Suppressor macrophage (primary cell): ENCODE results near the gene SLC10A6.
"Not testable (repeated sequence)": the region's sequence is repeated elsewhere in the genome, so short reads cannot be mapped to it uniquely, and the experiment has no call there.

ENCODE experiments used
- DNase-seq, 4 experiments: peaks; one replicate each; pipeline ENCODE4 v3.0.0-alpha.2; 2020 to 2022
- total RNA-seq, 17 experiments: gene quantifications; one replicate each; lab custom pipeline; 2026; ENCODE audit warnings: mixed read lengths in 6 of 17, inconsistent platforms in 3 of 17; lab: John Stamatoyannopoulos, UW

The SLC10A6 gene
- 0 to 1.8 (median 0) reads per million in 17 experiments for total RNA-seq

- no peak for DNase-seq
These were observed at the start of gene SLC10A6 for GRCh38 chr4:86848732-86849619. Gene SLC10A6 (minus strand): TSS chr4:86849384. CDS start chr4:86849115, 269 bp downstream.

GRCh38 chr4:86898562-86898961 is 49.4 kb upstream of the SLC10A6 start:
- DNase-seq, result peak in 3 of 4 experiments; percentile 19 to 40 (median 22)

DNA sequence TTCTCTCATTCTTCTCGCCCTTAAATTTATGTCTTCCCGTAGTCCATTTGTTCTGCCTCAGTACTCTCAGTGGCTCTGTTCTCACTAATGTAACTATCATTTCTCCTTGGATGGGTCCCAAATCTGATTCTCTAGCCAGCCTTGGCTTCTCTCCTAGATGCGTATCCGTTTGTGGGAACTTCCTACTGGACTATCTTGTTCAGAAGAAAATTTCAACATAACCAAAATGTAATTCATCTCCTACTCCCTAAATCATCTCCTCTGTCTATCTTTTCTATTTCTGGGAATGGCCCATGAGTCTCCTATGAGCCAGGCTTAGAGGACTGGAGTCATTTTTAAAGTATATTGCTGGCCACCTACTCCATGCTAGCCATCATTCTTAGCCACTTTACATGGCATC is 47.4 kb upstream of the SLC10A6 start:
- DNase-seq, result no peak

DNA sequence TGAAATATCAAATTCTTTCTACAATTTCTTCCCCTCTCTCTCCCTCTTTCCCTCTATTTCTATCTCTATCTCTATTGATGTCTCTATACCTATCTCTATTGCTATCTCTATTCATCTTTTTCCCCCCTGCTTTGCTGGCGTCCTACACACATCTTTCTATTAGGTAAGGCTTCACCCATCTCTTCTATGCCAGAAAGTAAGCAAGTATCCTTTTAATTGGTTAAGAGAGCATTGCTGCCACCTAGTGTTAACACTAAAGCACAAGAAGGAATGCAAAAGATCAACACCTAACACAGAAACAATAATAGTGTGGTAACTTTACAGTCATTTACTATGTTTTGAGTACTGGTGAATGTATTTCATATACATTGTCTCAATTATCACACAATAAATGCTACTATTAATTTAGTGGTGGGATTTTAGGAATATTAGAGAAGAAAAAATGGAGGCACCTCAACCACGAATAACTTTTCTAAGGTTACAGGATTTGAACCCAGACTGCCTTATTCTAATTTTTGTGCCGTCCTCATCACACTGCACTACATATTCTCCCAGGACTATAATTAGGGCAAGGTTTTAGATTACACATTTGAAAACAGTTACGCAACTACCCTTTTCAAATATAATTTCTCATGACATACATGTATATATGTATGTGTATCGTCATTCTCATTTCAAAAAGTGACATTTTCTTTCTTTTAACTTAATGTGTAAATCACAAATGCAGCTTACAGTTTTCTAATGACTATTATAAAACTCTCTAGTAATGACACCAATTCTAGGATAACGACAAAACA is 46.7 kb upstream of the SLC10A6 start:
- peak; percentile 49 to 89 (median 74) for DNase-seq

GRCh38 chr4:86894455-86894854 is 45.3 kb upstream of the SLC10A6 start:
- peak; percentile 10 to 71 (median 36) for DNase-seq

DNA sequence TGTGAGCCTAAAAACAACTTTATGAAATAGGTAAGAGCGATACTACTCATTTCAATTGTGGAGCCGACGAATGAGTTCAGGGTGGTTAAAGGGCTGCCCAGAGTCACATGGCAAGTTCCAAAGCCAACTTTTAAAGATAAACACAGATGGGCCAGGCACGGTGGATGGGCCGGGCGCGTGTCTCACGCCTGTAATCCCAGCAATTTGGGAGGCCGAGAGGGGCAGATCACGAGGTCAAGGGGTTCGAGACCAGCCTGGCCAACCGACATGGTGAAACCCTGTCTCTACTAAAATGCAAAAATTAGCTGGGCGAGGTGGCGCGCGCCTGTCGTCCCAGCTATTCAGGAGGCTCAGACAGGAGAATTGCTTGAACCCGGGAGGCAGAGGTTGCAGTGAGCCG is 44.0 kb upstream of the SLC10A6 start:
- no peak for DNase-seq

GRCh38 chr4:86892636-86892960 is 43.4 kb upstream of the SLC10A6 start:
- DNase-seq, result peak in 1 of 4 experiments; percentile 14

DNA sequence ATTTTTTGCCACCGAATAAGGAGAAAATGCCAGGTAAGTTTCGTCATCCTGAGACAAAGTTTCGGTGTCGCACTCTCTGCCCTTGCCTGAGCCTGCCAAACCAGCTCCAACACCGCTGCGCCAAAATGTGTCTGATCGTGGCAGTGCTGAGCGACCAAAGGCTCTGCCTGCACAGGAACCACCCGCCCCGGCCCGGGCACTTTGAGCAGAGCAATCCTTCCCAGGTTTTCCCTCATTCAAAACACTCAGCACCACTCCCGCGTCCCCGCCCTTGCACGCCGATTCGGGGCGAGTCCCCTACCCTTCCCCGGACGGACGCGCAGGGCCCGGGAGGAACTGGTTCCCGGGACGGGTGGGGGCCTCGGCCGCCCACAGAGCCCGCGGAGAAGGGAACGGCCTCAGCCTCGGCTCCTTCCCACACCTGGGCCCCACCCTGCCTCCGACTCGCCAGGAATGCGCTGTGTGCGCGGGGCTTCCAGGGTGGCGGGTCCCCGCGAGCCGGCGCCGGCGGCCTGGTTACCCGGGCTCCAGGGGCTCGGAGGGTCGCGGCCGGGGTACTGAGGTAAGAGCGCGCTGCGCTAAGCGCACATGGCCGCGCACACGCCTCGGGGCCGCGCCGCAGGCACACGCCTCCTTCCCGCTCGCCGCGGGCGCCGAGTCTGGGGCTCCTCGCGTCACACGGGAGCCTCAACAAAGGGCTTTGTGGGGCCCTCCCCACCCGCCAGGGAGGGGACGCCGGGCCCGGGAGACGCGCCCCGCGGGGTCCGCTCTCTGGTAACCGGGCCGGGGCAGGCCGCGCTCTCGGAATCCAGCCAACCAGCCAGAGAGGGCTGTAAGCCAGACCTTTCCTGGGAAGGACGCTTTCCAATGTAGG is 42.8 kb upstream of the SLC10A6 start, which contains the start of gene C4orf36:
TSS of gene C4orf36 (minus strand) at position 661 of the 874 bp plus-strand sequence. CDS start 902 bp downstream, outside the sequence.
- peak; percentile 34 to 70 (median 46) for DNase-seq

DNA sequence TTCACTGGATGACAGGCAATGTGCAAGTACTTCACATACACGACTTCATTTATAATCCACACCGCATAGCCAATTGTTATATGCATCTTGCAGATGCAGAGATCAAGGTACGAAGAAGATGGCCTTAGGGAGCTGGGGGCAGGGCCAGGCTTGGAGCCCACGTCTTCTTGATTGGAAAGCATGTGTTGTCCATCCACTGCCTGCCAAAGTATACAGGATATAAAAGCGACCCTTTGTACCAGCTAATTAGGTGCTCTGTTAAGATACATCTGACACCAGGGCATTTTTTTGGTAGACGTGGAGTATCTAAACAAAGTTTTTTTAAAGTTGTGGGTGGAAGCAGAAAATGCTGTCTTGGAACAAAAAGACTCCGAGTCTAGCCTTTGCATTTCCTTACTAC is 41.6 kb upstream of the SLC10A6 start:
- no peak for DNase-seq

- DNase-seq, result no peak
These were observed 30.5 kb upstream of the SLC10A6 start for GRCh38 chr4:86879641-86880040.

DNA sequence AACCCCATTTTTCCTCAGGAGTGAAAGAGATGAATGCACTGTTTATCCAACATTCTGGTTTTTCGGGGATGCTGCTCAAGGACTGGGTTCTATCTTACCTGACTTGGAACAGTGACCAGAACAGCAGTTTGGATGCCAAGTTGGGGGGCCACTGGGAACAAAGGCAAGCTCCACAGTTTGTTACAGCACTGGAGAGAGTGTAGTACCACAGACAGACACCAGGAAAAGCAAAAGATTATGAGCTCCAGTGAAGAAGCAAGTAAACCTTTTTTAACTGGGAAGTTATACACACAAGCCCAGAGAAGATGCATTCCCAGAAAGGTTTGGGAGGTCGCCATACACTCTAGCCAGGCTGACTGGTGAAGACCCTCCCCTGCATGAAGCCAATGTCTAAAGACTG is 29.5 kb upstream of the SLC10A6 start:
- no peak for DNase-seq

DNA sequence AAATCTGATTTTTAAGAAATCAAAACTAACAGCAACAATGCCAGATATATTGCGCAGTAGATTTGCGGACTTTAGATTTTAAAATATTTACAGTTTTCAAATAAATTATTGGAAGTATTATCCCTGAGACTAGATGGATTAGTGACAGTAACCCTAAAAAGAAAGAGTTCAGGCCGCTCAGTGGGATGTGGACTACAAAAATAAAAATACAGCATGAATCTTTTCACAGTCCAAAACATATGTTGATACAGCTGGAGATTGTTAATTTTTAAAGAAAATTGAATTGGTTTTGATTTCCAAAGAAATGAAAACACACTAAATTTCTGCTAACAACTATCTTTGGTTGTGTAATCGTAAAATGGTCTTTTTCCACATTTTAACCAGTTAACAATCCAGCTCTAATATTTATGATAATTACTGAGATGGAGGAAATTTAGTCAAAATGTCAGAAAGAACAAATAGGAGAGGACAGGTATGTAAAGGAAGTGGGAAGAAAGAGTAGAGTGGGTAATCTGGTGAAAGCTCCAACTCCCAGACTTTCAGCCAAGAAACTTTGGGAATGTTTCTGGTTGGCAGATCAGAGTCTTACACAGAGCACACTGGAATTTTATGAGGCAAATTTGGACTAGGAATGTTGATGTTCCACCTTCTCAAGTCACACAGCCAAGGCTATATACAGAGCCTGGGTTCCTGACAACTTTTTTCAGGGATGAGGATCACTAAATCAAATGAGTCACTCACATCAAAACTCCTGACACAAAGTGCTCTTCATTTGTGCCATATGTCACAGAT is 27.9 kb upstream of the SLC10A6 start:
- DNase-seq, result no peak

- not testable (repeated sequence) for DNase-seq
These were observed 26.3 kb upstream of the SLC10A6 start for GRCh38 chr4:86875436-86875835.

GRCh38 chr4:86872135-86872534 is 23.0 kb upstream of the SLC10A6 start:
- no peak for DNase-seq

DNA sequence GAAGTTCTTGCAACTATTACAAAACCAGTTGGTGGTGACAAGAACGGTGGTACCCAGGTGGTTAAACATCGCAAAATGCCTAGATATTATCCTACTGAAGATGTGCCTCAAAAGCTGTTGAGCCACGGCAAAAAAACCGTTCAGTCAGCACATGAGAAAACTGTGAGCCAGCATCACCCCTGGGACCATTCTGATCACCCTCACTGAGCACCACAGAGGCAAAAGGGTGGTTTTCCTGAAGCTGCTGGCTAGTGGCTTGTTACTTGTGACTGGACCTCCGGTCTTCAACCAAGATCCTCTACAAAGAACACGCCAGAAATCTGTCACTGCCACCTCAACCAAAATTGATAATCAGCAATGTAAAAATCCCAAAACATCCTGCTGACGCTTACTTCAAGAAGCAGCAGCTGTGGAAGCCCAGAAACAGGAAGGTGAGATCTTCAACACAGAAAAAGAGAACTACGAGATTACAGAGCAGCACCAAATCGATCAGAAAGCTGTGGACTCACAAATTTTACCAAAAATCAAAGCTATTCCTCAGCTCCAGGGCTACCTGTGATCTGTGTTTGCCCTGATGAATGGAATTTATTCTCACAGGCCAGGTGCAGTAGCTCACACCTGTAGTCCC is 21.4 kb upstream of the SLC10A6 start:
- DNase-seq, result peak in 2 of 4 experiments; percentile 11 to 20

- no peak for DNase-seq
These were observed 8.3 kb upstream of the SLC10A6 start for GRCh38 chr4:86857341-86858052.

GRCh38 chr4:86856896-86857295 is 7.7 kb upstream of the SLC10A6 start:
- DNase-seq, result no peak

DNA sequence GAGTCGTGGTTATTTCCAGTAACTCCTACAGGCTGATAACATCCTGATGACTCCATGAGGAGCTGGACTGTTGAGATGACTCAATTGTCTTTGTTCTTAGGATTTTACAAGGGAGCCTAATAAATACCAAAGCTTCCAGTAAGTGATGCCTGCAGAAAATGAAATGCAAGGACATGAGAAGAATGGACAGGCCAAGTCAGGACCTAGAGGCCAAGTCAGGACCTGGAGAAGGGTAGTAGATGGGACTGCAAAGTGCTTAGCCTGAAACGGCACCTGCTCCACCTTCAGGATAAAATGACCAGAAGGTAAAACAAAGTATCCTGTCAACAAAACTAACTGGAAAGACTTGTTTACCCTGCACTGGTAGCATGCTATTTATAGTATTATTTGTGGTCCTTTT is 6.4 kb upstream of the SLC10A6 start:
- DNase-seq, result peak in 1 of 4 experiments; percentile 6

- no peak for DNase-seq
These were observed 4.0 kb upstream of the SLC10A6 start for GRCh38 chr4:86853209-86853608.

DNA sequence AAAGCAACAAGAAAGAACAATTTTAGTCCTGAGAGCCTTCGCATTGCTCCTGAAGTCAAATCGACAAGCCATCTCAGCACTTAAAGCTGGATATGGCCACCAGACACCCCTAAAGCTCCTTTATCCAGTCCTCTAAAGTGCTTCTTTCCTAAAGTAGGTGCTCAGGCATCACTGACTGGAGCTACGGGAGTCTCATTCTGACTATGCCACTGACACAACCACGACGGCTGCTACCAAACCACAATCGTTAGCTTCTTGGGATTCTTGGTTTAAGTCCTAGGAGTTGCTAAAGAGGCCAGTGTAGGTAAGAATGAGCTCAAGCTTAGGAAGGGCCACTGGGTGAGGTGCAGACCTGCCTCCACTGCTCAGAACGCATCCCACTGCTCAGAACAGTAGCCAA is 1.0 kb downstream of the SLC10A6 start:
- no peak for DNase-seq
